ENCODE data around the gene RUNX1. TPM values are rescaled to one million over a fixed set of nuclear protein-coding genes. Genes with fewer than 3 reads are reported as not detected.

RUNX1 gene
- total and polyA plus RNA-seq, 10 donors = 4.8 to 70.0 (median 43.6) TPM

GRCh38 chr21:35093514-35093913 lies 44.4 kb upstream of the RUNX1 start:
- no peaks in the 10 kb centered on the region for H3K36me3 ChIP-seq
- TF ChIP-seq POLR2A (IDR thresholded peaks at IDR 0.05) = no peak
- no peak for TF ChIP-seq POLR2AphosphoS5 (IDR thresholded peaks at IDR 0.05)
- TF ChIP-seq CTCF (IDR thresholded peaks at IDR 0.05 in 8 of 11, conservative IDR thresholded peaks at IDR 0.05 in 3 of 11) = no peak
- peaks cover 0 to 6% (median 0%) of the 10 kb centered on the region in 7 donors for H3K27me3 ChIP-seq (replicated peaks in 1 of 7)
- H3K4me3 ChIP-seq = no peak overlapping the region
- H3K9me3 ChIP-seq = no peaks in the 10 kb centered on the region
- DNase-seq = no peak
- intact Hi-C loops (cut with DNase I; ENCODE audit: low total_unique reads) = no loop called here
- no peaks in the 10 kb centered on the region for H3K4me1 ChIP-seq
- 93 to 97% (median 94%) methylated on average over 5 of the region's 5 CpGs for WGBS, 5 donors
- H3K27ac ChIP-seq = no peak overlapping the region

DNA sequence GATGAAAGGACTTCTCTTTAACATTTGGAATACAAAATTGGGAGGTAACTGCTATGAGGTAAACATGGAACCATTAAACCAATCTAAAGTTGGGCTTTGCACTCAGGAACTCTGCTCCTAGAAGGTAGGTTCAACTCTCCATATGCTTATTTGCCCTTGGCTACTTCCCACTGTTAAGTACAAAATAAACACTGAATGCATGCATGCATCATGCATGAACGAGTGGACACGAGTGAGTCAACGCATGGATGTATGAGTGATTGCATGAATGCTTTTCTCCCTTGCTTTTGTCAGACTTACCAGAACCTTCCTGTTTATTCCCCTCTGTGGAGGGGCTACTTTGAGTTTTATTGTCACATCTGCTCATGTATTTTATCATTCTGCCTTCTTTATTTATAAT lies 42.4 kb upstream of the RUNX1 start:
- 86 to 93% (median 90%) methylated on average over 3 of the region's 3 CpGs for WGBS, 5 donors
- no peak overlapping the region for H3K4me3 ChIP-seq

GRCh38 chr21:35090403-35090802 lies 41.3 kb upstream of the RUNX1 start:
- H3K36me3 ChIP-seq = no peaks in the 10 kb centered on the region
- 64 to 92% (median 73%) methylated on average over 4 of the region's 4 CpGs for WGBS, 5 donors
- intact Hi-C loops (cut with DNase I; ENCODE audit: low total_unique reads) = no loop called here
- no peak overlapping the region for H3K27ac ChIP-seq
- no peak overlapping the region for H3K4me3 ChIP-seq
- DNase-seq = no peak
- TF ChIP-seq CTCF (IDR thresholded peaks at IDR 0.05 in 8 of 11, conservative IDR thresholded peaks at IDR 0.05 in 3 of 11) (no peak), POLR2AphosphoS5 (IDR thresholded peaks at IDR 0.05) (no peak), POLR2A (IDR thresholded peaks at IDR 0.05) (no peak)
- H3K27me3 ChIP-seq (replicated peaks in 1 of 7) = peaks cover 0 to under 1% (median 0%) of the 10 kb centered on the region in 7 donors
- no peaks in the 10 kb centered on the region for H3K4me1 ChIP-seq
- H3K9me3 ChIP-seq = no peaks in the 10 kb centered on the region

More for the DNA sequence above, 42.4 kb upstream of the RUNX1 start:
- H3K27ac ChIP-seq = no peak overlapping the region
- H3K36me3 ChIP-seq = no peaks in the 10 kb centered on the region
- DNase-seq = no peak
- H3K4me1 ChIP-seq = no peaks in the 10 kb centered on the region
- intact Hi-C loops (cut with DNase I; ENCODE audit: low total_unique reads) = no loop called here
- H3K9me3 ChIP-seq = no peaks in the 10 kb centered on the region
- H3K27me3 ChIP-seq (replicated peaks in 1 of 7) = peaks cover 0 to 6% (median 0%) of the 10 kb centered on the region in 7 donors
- TF ChIP-seq POLR2A (IDR thresholded peaks at IDR 0.05) = no peak
- no peak for TF ChIP-seq POLR2AphosphoS5 (IDR thresholded peaks at IDR 0.05)
- TF ChIP-seq CTCF (IDR thresholded peaks at IDR 0.05 in 8 of 11, conservative IDR thresholded peaks at IDR 0.05 in 3 of 11) = no peak

DNA sequence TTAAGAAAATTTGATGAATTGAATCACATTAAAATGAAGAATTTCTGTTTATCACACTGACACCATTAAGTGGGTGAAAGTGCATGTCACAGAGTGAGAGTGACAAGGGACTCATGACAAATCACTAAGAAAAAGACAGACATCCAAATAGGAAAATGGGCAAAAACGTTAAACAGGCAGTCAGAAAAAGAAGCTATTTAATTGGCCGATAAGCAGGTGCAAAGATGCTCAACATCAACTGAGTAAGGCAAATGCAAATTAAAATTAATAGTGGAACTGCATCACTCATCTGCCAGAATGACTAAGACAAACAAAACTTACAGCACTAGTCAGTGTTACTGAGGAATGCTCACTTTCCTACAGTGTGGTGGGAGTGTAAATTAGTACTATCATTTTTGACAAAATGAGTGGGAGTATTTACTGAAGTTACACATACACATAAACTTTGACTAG lies 39.2 kb upstream of the RUNX1 start:
- H3K27ac ChIP-seq = no peak overlapping the region
- TF ChIP-seq POLR2AphosphoS5 (IDR thresholded peaks at IDR 0.05) (no peak), CTCF (IDR thresholded peaks at IDR 0.05 in 8 of 11, conservative IDR thresholded peaks at IDR 0.05 in 3 of 11) (no peak), POLR2A (IDR thresholded peaks at IDR 0.05) (no peak)
- no peak overlapping the region for H3K4me3 ChIP-seq
- no peaks in the 10 kb centered on the region for H3K36me3 ChIP-seq
- no peaks in the 10 kb centered on the region for H3K4me1 ChIP-seq
- no peak for DNase-seq
- intact Hi-C loops (cut with DNase I; ENCODE audit: low total_unique reads) = no loop called here
- WGBS, 5 donors = 50 to 72% (median 69%) methylated on average over 2 of the region's 2 CpGs
- no peaks in the 10 kb centered on the region for H3K27me3 ChIP-seq (replicated peaks in 1 of 7)
- peaks cover 0 to 3% (median 0%) of the 10 kb centered on the region in 8 donors for H3K9me3 ChIP-seq

Measured in spleen (tissue), 11 donors.